ENCODE data around the gene SCN1A. TPM values are rescaled to one million over a fixed set of nuclear protein-coding genes. Genes with fewer than 3 reads are reported as not detected.
"Not testable (repeated sequence)": the region's sequence is repeated elsewhere in the genome, so short reads cannot be mapped to it uniquely, and the experiment has no call there.

Gene SCN1A
- total RNA-seq, 1 experiment from 2014 or later: 0.03 TPM

DNA sequence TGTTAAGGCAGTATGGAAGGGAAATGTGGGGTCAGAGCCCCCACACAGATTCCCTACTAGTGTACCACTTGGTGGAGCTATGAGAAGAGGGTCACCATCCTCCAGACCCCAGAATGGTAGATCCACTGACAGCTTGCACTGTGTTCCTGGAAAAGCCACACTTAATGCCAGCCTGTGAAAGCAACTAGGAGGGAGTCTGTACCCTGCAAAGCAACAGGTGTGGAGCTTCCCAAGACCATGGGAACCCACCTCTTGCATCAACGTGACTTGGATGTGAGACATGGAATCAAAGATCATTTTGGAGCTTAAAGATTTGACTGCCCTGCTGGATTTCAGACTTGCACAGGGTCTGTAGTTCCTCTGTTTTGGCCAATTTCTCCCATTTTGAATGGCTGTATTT, 10.8 kb upstream of the SCN1A start:
- in situ Hi-C loops (cut with HindIII; ENCODE audit: low pct_unique_long_range_greater_than_20kb, low sequenced_read_pairs): no loop called here
- DNase-seq (ENCODE audit: low read depth): no peak

DNA sequence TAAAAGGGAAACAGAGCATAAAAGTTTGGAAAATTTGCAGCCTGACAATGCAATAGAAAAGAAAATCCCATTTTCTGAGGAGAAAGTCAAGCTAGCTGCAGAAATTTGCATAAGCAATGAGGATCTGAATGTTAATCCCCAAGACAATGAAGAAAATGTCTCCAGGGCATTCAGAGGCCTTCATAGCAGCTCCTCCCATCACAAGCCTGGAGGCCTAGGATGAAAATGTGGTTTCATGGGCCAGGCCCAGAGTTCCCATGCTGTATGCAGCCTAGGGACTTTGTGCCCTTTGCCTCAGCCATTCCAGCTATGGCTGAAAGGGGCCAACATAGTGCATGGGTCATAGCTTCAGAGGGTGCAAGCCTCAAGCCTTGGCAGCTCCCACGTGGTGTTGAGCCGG, 10.3 kb upstream of the SCN1A start:
- in situ Hi-C loops (cut with HindIII; ENCODE audit: low pct_unique_long_range_greater_than_20kb, low sequenced_read_pairs): no loop called here

DNA sequence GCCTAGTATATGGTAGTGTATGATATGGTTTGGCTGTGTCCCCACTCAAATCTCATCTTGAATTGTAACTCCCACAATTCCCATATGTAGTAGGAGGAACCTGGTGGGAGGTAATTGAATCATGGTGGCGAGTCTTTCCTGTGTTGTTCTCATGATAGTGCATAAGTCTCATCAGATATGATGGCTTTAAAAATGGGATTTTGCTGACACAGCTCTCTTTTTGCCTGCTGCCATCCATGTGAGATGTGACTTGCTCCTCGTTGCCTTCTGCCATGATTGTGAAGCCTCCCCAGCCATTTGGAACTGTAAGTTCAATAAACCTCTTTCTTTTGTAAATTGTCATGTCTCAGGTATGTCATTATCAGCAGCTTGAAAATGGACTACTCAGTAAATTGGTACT, 9.5 kb upstream of the SCN1A start:
- in situ Hi-C loops (cut with HindIII; ENCODE audit: low pct_unique_long_range_greater_than_20kb, low sequenced_read_pairs): no loop called here
- DNase-seq (ENCODE audit: low read depth): no peak

More for the DNA sequence above, 10.3 kb upstream of the SCN1A start:
- DNase-seq (ENCODE audit: low read depth): no peak

DNA sequence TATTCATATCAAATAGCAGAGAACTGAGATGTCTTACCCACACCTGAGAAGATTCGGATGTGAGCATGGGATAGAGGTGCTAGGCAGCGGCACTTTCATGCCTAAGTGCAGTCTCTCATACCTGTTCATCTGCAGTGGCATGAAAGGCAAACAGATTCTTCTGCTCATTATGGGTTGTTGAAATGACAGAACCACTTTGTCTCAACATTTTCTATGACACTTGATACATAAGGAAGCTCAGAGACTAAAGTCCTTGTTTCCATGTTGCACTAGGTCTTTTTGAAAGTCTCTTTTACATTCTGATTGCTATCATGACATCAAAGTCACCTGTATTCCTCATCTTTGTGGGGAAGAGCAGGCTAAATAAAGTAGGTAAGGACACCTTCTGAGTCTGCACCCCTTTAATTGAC, 8.0 kb upstream of the SCN1A start:
- in situ Hi-C loops (cut with HindIII; ENCODE audit: low pct_unique_long_range_greater_than_20kb, low sequenced_read_pairs): no loop called here
- DNase-seq (ENCODE audit: low read depth): no peak

DNA sequence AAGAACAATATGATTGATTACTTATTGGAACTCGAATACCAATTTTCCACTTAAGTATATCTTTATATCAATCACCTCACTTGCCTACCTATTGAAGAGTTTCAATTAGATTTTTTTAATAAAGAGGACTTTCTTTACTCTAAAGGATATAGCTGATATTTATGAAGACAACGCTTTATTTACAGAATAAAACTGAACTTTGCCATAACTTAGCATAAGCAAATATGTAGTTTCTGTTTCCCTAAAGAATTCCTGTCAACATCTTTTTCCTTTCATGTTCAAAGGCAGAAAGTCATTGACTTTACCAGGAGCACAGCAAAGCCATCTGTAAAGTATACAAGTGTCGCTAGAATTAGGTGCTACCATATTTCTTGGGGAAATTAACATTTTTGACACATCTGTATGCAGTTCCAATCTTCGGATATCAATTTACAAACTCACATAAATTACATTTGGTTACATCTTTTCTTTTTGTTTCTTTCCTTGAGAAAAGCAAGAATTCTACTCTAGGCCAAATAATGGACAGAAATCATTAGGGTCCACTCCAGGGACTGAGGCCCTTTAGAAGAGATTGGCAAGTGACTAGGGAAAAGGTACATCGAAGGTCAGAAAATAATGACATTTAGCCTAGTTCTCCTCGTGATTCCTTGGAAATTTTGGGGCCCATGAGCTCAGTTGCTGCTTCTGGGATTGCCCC, 7.5 kb upstream of the SCN1A start:
- in situ Hi-C loops (cut with HindIII; ENCODE audit: low pct_unique_long_range_greater_than_20kb, low sequenced_read_pairs): no loop called here
- DNase-seq (ENCODE audit: low read depth): no peak

DNA sequence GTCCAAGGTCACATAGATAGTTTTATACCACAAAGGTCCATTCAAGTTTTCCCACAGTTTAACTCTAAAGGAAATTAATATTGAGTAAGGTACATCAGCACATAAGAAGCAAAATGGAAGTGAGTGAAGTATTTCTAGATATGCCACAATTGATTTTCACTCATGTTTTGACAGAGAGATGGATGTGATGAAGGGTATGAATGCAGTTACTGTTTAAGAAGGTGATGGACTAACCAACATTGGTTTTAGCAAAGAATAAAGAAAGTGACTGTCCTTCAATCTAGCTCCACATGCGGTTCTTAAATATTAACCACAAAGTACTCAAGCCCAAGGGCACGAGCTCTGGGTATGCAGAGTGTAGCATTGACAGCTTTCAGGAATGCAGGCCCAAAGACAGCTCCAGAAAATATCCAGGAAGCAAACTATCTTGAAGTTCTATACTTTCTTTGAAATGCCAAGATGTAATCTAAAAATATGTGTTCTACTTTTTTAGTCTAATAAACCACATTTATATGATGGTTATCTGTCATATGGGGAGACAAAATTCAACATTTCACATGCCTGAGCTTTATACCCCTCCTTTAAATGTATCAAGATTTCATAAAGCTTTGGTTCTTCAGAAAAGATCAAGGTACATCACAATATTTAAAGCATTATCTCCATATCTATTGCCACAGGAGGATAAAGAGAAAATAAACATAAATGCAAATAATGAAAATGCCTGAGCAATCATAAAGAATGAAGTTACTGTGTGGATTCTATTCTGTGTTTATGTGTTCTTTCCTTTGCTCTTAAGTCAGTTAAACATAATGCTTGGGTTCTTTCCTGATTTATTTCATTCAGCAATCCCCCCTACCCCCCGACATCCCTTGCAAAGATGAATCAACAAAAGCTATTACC, 6.7 kb upstream of the SCN1A start:
- DNase-seq (ENCODE audit: low read depth): no peak

DNA sequence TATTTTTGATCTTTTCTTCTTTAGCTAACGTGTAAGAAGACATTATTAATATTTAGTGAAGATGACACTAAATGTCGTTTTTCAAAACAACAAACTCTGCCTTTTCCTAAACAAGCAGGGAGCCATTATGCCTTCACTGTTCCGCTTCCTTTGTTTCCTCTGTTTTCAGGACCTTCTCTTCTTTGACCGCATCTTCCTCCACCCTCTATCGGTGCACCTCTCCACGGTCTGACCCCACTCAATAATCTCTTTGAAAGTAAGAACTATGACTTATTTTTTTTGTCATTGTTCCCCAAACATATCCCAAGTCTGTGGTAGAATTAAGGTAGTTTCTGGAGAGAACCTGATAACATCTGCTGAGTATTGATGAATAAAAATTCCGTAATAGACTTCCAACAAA, 5.8 kb upstream of the SCN1A start:
- in situ Hi-C loops (cut with HindIII; ENCODE audit: low pct_unique_long_range_greater_than_20kb, low sequenced_read_pairs): no loop called here
- no peak for DNase-seq (ENCODE audit: low read depth)

More for the DNA sequence above, 6.7 kb upstream of the SCN1A start:
- in situ Hi-C loops (cut with HindIII; ENCODE audit: low pct_unique_long_range_greater_than_20kb, low sequenced_read_pairs): no loop called here

DNA sequence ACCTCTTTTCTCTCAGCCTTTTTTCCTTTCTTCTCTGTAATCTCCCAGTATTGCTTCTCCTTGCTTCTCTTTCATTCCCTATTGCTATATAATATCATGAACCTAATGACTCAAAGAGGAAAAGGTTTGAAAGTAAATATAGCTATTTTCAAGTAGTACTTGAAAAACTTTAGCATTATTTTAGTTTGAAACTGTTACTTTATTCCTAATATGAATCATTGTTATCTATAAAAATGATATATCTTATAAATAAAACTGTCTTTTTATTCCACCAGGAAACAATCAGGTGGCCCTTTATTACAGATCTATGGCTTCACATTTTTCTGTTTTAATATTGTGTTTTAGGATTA, 311 bp upstream of the SCN1A start:
- DNase-seq (ENCODE audit: low read depth): no peak
- in situ Hi-C loops (cut with HindIII; ENCODE audit: low pct_unique_long_range_greater_than_20kb, low sequenced_read_pairs): no loop called here

DNA sequence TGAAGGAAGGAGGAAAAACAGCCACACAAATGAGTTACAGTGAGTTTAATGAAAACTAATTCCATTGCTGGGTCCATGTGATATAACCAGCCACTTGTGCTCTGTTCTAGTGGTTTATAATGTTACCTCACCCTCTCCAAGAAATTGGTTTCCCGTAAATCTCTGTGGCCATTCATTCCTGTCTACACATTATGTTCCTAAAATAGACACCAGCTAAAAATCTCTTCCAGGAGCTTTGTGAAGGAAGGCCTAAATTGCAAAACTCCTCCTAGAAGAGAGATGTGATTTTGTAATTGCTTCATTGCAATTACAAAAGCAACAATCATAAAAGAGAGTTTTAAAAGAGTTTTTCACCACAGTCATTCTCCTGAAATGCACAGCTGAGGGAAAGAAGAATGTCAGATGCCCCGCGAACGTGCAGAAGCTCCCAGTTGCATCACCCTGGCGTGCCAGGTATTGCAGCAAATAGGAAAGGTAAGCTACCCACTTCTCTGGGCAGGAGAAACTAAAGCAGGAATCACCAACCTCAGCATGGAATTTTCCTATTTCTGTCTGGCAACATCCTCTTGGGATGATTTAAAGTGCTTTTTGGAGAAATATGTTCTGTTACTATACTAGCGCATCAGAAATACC, 1.7 kb downstream of the SCN1A start:
- in situ Hi-C loops (cut with HindIII; ENCODE audit: low pct_unique_long_range_greater_than_20kb, low sequenced_read_pairs): no loop called here

DNA sequence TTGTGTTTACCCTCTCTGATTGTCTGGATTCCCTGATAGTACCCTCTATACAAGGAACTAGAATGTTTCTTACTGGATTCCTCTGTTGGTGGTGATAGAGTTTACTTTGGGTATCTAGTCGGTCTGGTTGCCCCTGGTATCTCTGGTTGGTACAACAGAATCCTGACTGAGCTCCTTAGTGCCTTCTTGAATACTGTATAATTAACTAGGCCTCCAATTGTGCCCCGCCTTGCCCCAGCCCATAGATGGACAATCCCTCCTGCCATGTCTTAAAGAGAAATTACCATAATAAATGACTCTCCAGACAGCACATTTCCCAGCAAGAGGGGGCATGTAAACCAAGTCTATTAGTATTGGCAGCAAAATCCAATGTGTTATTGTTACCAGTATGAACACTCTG, 2.3 kb downstream of the SCN1A start:
- no peak for DNase-seq (ENCODE audit: low read depth)
- in situ Hi-C loops (cut with HindIII; ENCODE audit: low pct_unique_long_range_greater_than_20kb, low sequenced_read_pairs): no loop called here

More for the DNA sequence above, 1.7 kb downstream of the SCN1A start:
- no peak for DNase-seq (ENCODE audit: low read depth)

DNA sequence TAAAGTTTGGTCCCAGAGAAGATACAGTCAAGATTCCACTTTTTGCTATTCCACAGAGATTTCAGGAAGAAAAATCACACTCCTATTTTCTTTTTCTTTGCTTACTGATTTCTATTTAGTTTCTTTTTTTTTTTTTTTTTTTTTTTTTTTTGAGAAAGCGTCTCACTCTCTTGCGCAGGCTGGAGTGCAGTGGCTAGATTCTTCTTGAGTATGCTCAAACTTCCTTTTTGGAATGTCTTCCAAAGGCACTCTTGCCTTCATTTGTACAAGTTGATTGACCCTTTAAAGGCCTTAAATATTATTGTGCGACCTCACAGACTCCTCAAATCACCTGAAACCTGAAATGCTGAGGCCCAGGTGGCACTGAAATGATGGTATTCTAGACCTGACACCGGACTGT, 9.6 kb downstream of the SCN1A start:
- DNase-seq (ENCODE audit: low read depth): no peak
- in situ Hi-C loops (cut with HindIII; ENCODE audit: low pct_unique_long_range_greater_than_20kb, low sequenced_read_pairs): no loop called here

DNA sequence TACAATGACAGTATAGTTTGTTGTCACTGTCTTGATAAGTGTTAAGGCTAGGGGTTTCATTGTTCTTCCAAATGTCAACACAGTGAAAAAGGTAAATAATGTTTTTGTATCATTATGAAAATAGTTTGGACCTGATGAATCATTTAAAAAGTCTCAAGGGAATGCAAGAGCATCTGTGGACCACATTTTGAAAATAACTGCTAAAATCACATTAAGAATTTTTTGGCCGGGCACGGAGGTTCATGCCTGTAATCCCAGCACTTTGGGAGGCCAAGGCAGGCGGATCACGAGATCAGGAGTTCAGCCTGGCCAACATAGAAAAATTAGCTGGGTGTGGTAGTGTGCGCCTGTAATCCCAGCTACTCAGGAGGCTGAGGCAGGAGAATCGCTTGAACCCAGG, 10.3 kb downstream of the SCN1A start:
- no peak for DNase-seq (ENCODE audit: low read depth)
- in situ Hi-C loops (cut with HindIII; ENCODE audit: low pct_unique_long_range_greater_than_20kb, low sequenced_read_pairs): no loop called here

DNA sequence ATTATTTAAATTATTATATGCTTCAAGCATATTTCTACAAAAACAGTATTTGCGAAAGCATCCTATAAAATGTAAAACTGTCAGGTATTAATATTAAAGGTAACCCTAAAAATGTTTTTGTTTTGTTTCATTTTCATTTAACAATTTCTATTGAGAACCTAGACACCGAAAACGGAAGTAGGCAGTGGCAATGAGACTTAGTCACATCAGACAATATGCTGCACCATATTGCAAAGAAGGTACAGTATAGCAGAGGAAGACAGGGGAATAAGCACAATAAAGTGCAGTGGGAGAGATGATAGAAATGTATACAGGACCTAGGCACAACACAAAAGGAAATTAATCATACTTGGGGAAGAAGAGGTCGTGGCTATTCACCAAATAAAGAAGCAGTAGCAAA, 12.2 kb downstream of the SCN1A start:
- no peak for DNase-seq (ENCODE audit: low read depth)
- in situ Hi-C loops (cut with HindIII; ENCODE audit: low pct_unique_long_range_greater_than_20kb, low sequenced_read_pairs): no loop called here

DNA sequence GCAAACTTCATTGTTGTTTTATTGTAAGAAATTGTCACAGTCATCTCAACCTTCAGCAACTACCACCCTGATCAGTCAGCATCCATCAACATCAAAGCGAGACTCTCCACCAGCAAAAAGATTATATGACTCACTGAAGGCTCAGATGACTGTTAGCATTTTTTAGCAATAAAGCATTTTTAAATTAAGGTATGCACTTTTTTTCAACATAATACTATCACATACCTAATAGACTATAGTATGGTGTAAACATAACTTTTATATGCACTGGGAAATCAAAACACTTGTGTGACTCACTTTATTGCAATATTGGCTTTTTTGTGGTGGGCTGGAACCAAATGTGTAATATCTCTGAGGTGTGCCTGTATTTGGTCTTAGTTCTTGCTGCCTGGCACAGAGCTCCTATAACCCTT, 15.6 kb downstream of the SCN1A start:
- DNase-seq (ENCODE audit: low read depth): no peak
- in situ Hi-C loops (cut with HindIII; ENCODE audit: low pct_unique_long_range_greater_than_20kb, low sequenced_read_pairs): no loop called here

DNA sequence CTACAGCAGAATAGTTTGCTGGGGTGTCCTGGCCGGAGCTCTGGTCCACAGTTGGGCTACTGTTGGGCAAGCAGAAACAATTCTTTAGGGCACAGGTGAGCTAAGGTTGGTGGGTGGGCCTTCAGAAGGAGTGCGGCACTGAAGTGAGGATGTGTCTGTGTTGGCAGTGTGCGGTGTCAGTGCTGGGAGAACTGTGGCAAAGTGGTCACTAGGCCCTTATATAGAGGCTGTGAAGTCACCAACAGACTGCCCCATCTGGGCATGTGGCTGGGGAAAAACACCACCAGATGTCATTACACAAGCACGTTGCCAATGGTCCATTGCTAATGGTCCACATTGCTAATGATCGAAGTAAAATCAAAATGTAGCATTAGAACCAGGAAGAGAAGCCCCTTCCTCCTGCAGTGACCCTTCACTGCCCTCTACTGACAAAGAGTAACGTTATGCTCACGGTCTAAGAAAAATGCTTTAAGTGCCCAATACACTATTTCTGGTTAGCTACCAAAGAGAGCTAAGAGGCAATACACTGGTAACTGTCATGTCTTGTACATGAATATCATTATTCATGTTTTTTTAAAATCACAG, 21.3 kb downstream of the SCN1A start:
- in situ Hi-C loops (cut with HindIII; ENCODE audit: low pct_unique_long_range_greater_than_20kb, low sequenced_read_pairs): no loop called here
- DNase-seq (ENCODE audit: low read depth): peak; percentile 14

DNA sequence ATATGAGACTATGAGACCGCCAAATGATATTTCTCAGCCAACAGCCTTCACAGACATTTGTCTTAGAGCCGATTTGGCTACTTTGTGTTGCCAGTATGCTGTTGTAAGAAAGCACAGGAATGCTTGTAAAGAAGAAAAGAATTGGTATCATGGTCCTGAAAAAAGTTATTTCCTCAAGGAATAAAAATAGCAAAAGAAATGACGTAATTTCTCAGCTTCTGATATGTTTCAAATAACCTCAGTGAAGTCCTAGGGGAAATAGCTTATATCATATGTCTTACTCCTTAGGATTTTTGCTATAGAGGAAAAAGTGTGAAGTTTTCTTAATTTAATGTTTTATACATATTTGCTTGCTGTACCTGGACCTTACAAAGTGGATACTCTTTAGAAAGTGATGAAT, 23.0 kb downstream of the SCN1A start:
- in situ Hi-C loops (cut with HindIII; ENCODE audit: low pct_unique_long_range_greater_than_20kb, low sequenced_read_pairs): no loop called here
- DNase-seq (ENCODE audit: low read depth): no peak

DNA sequence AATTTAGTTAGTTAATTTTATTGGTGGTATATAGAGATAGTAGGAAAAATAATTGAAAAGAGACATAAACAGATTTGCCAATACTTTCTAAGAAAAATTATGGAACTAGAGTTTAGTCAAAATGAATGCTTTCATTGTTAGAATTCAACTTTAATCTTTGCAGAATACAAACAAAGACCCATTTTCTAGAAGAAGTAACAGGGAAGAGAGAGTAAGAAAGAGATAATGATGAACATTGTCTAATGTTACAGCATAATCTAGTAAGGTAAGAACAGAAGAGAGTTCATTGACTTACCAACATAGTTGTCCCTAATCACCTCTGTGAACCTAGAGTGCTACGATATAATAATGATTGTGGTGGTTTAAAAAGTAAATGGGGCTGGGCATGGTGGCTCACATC, 23.7 kb downstream of the SCN1A start:
- no peak for DNase-seq (ENCODE audit: low read depth)
- in situ Hi-C loops (cut with HindIII; ENCODE audit: low pct_unique_long_range_greater_than_20kb, low sequenced_read_pairs): no loop called here

DNA sequence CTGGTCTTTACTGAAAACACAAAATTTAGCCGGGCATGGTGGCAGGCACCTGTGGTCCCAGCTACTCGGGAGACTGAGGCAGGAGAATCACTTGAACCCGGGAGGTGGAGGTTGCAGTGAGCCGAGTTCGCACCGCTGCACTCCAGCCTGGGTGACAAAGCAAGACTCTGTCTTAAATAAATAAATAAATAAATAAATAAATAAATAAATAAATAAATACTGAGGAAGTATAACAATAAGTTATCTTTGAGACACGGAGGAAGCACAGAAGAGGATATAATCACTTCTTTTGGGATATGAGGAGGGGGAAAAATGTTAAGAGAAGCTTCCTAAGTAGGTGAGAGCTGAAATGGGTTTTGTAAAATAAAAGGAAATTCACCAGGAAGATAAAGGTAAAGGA, 24.5 kb downstream of the SCN1A start:
- in situ Hi-C loops (cut with HindIII; ENCODE audit: low pct_unique_long_range_greater_than_20kb, low sequenced_read_pairs); DNase-seq (ENCODE audit: low read depth): not testable (repeated sequence)

DNA sequence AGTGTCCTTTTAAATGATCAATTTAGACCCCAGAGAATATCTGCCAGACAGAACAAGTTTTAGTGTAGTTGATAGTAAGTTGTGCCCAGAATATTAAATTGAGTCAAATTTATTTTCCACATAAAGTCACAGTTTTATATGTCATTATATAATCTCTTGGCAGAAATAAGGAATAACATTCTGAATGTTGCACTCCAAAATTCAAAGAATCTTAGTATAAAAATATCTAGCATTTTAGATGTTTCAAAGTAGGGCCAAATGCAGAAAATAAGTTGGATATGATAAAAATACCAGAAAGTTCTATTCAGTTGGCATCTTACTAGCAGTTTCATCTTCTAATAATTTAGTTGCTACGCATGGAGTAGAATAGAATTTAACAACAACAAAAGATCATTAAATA, 33.5 kb downstream of the SCN1A start:
- no peak for DNase-seq (ENCODE audit: low read depth)
- in situ Hi-C loops (cut with HindIII; ENCODE audit: low pct_unique_long_range_greater_than_20kb, low sequenced_read_pairs): no loop called here
